COLO829 (cell line): ENCODE measurements around the gene MEAF6.
"Not testable (repeated sequence)": the region's sequence is repeated elsewhere in the genome, so short reads cannot be mapped to it uniquely, and the experiment has no call there.

Experiments used
- DNase-seq: peaks from one replicate; pipeline ENCODE4 v3.0.0; 2012; ENCODE audit warnings: low spot score

The MEAF6 gene

GRCh38 chr1:37532418-37533156 lies 18.0 kb upstream of the MEAF6 start:
- DNase-seq, result not testable (repeated sequence)

- not testable (repeated sequence) for DNase-seq
These were observed 15.3 kb upstream of the MEAF6 start for GRCh38 chr1:37529888-37530287.

- no peak for DNase-seq
These were observed 5.0 kb upstream of the MEAF6 start for GRCh38 chr1:37519613-37520012.

GRCh38 chr1:37518929-37519328 lies 4.4 kb upstream of the MEAF6 start:
- not testable (repeated sequence) for DNase-seq

- not testable (repeated sequence) for DNase-seq
These were observed 3.7 kb upstream of the MEAF6 start for GRCh38 chr1:37518241-37518640.

GRCh38 chr1:37517569-37517968 lies 3.0 kb upstream of the MEAF6 start:
- DNase-seq, result no peak

- DNase-seq, result no peak
These were observed 844 bp upstream of the MEAF6 start for GRCh38 chr1:37515185-37516034.

GRCh38 chr1:37513795-37514349 lies 694 bp downstream of the MEAF6 start:
- no peak for DNase-seq

GRCh38 chr1:37509181-37509580 lies 5.4 kb downstream of the MEAF6 start:
- DNase-seq, result no peak

- no peak for DNase-seq
These were observed 7.8 kb downstream of the MEAF6 start for GRCh38 chr1:37506740-37507139.

- not testable (repeated sequence) for DNase-seq
These were observed 11.8 kb downstream of the MEAF6 start for GRCh38 chr1:37502791-37503190.

- no peak for DNase-seq
These were observed 12.5 kb downstream of the MEAF6 start for GRCh38 chr1:37502104-37502503.

GRCh38 chr1:37501661-37502060 lies 12.9 kb downstream of the MEAF6 start:
- DNase-seq, result no peak

- DNase-seq, result no peak
These were observed 15.5 kb downstream of the MEAF6 start for GRCh38 chr1:37498872-37499617.

- no peak for DNase-seq
These were observed 16.7 kb downstream of the MEAF6 start for GRCh38 chr1:37497832-37498231.

GRCh38 chr1:37495875-37496274 lies 18.7 kb downstream of the MEAF6 start:
- no peak for DNase-seq

GRCh38 chr1:37493336-37494098 lies 21.0 kb downstream of the MEAF6 start:
- DNase-seq, result no peak

- no peak for DNase-seq
These were observed 27.0 kb downstream of the MEAF6 start for GRCh38 chr1:37487619-37487984.

GRCh38 chr1:37486680-37487618 lies 27.6 kb downstream of the MEAF6 start:
- peak; percentile 64 for DNase-seq

- DNase-seq, result no peak
These were observed 28.5 kb downstream of the MEAF6 start for GRCh38 chr1:37485902-37486679.
